Placental pericyte (primary cell): ENCODE data around the gene SPATA24. TPM values are rescaled to one million over a fixed set of nuclear protein-coding genes. Genes with fewer than 3 reads are reported as not detected.

Experiments used
- small RNA-seq: library from RNA; depleted of rRNA; stranded (forward); fragments of <200 nt; gene quantifications from one replicate; pipeline ENCODE3, GENCODE V24; 2012; ENCODE audit warnings: low replicate concordance
- total RNA-seq: library from RNA; depleted of rRNA; stranded (reverse); fragments of >200 nt; gene quantifications from 2 replicates; pipeline ENCODE4 v1.2.3, GENCODE V29; 2012

Gene SPATA24, protein sequence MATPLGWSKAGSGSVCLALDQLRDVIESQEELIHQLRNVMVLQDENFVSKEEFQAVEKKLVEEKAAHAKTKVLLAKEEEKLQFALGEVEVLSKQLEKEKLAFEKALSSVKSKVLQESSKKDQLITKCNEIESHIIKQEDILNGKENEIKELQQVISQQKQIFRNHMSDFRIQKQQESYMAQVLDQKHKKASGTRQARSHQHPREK
- total RNA-seq = 4.9 and 7.0 TPM in 2 replicates

DNA sequence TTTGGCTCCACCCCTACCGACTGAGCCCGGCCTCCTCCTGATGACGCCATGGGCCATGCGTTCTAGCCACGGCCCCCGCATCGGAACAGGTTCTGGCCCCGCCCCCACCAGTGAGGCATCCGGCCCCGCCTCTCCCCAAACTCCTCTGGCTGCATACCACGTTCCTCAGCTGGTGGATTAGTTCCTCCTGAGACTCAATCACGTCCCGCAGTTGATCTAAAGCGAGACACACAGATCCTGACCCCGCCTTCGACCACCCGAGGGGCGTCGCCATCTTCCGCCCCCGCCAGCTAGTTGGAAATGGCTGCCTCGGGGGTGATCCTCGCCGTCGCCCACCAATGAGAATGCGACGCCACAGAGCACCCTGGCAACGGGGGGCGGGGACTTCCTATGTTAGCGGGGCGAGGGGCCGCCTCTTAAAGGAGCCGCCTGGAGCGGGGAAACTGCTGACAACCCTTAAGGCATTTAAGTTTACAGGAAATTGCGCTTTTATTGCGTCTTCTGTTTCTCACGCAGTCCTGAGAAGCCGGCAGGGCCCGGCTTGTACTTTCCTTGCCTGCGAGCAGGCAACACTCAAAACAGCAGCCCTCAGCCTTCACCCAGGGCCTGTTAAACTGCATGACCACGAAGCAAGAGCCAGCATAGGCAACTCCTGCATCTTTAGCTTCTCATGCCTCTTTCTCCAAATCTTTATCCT, at the start of gene SPATA24:
TSS of gene SPATA24 (minus strand) at position 303 of the 697 bp plus-strand sequence. CDS start at position 274, 29 bp downstream.

DNA sequence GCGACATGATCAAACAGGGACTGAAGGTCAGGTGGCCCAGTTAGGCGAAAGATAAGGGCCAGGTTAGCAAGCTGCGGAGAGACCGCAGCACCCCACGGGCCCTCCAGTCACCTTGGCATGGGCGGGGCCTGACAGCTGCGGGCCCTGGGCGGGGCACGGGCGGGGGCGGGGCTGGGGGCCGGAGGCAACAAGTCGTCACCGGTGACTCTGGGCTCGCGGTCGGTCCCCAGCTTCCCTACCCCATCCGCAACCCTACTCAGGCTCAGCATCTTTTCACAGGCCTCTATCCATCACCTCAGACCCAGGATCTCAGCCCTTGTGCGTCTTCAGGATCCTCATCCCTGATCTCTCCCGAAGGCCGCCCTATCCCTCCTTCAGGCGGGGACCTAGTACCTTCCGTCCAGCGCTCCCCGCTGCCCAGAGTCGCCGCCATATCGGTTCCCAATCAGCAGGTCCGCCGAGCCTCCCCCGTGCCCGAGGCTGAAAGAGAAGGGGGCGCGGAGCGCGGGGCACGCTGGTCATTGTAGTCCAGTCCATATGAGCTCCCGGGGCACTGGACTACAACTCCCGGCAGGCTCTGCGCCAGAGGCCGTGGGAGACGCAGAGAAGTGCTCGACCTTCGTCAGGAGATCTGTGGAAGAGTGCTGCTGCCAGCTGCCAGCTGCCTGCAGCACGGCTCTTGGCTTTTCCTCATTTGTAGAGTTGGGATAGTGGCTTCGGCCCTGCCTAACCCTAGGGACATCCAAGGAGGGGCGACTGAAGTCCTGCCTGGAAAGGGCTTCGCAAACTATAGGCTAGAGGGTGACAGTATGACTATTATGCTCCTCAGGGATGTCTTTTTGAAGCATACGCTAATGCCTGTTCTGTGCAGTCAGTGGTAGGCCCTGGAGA, 35.4 kb upstream of the SPATA24 start, which contains the start of gene DNAJC18:
TSS of gene DNAJC18 (minus strand) at position 513 of the 891 bp plus-strand sequence. CDS start at position 433, 80 bp downstream.

DNA sequence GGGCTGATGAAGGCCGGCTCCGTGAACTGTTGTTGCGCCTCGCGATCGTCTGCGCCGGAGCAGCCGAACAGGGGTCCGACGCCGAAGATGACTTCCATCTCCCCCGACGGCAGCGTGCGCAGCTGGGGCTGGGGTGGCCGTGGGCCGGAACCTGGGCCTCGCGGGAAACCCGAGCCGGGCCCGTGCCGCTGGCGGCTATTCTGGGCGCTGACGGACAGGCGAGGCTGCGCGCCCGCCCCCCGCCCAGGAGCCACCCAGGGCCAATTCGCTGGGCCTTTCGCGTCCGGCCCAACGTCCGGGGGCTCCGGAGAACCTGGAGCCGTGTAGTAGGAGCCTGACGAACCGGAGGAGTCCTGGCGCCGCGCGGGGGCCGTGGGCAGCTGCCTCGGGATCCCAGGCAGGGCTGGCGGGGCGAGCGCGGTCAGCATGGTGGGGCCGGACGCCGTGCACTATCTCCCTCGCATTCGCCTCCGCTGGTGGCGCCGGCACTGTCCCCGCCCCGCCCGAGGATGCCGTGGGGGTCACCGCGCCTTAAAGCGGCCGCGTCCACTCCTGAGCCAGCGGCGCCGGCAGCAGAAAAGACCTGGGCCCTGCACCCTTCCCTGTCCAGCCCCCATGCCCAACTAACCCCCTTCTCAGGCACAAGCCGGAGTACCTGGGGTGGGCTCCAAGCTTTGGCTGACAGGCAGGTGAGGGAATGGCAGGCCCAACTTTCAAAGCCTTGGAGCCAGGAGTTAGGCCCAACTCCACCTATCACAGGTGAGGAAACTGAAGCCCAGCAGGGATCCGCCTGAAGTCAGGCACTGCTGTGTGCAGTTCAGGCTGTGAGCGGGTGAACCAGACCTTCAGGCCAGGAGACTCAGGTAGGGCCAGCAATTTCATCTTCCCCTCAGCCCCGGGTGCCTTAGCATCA, 9.0 kb downstream of the SPATA24 start, which contains the start of gene PROB1:
TSS of gene PROB1 (minus strand) at position 451 of the 913 bp plus-strand sequence. CDS start at position 428, 23 bp downstream.

DNA sequence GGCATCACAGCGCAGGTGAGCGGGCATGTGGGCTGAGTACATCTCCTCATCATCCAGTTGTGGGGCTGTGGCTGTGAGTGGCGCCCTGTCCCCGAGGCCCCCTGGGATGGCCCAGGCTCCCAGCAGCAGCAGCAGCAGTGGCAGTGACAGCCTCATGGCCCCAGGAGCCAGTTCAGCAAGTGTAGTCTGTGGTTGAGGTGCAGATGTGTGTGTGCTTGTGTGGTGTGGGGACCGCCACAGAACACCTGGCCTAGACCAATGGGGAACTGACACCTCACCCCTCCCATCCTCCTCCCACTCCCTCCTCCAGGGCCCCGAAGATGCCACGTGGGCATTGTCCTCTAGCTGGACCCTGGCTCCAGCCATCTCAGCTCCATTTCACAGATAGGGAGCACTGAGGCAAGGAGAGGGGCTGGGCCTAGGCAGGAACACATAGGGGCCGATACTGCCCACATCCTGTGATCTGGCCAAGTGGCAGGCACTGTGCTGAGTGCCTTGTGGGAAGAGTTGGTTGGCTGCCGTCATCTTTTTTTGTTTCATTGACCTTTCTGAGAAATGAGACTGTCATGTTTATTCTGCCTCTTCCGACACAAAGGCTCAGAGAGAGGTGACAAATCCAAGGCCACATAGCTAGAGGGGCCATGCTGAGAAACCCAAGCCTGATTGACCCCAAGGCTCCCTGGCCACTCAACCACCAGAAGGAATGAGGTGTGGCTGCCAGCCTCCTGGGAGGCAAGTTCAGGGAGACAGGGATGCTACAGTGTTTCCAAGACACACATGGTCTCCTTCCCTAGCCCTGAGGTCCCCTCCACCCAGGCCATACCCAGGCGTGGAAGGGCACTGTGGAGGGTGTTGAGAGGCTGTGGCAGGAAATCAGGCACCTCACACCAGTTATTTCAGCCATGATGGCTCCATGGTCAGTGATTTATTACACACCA, 13.9 kb downstream of the SPATA24 start, which contains the start of gene MZB1:
TSS of gene MZB1 (minus strand) at position 213 of the 938 bp plus-strand sequence. CDS start at position 156, 57 bp downstream.

DNA sequence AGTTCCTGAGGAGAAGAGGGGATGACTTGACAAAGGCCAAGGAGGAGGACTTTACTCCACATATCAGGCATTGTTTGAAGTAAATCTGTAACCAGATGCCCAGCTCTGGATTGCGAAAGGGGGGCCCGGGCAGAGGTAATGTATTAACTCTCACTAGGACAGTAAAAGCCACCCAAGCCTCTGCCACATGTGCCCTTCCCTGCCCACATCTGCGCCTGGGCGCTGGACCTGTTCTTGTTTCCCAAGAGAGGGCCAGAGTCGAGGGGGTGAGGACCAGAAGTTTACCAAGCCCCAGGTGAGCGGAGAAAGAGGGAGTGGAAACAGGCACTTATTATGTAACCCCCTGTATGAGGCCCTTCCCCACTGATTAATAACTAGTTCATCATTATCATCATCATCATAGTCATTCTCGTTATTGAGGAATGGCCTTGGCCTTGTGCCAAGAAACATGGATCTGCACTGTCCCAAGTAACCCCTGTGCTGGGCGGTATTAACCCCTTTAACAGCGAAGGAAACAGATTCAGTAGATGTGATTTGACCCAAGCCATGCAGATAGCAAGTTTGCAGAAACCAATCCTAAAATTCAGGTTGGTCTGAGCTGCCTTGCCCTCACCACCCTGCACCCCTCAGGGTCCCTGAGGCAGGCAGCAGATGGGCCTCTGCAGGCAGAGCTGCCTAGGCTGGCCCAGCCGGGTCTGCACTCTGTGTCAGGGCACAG, 20.5 kb downstream of the SPATA24 start, which contains the start of gene SLC23A1:
TSS of gene SLC23A1 (minus strand) at position 23 of the 718 bp plus-strand sequence. CDS start 44 bp downstream, outside the sequence.

Small RNAs within 50 kb of the gene (small RNA-seq; reads per million reads assigned to genes)
- gene RNU5B-4P = not detected

Other genes with a start within 250 kb of the SPATA24 start
- 32.9 and 99.6 TPM in 2 replicates for gene SIL1, start 205.7 kb downstream of the SPATA24 start, total RNA-seq
- gene MATR3, start 110.3 kb downstream of the SPATA24 start, total RNA-seq = 175 and 208 TPM in 2 replicates
- gene PAIP2, start 62.2 kb downstream of the SPATA24 start, total RNA-seq = 45.4 and 53.4 TPM in 2 replicates
- not detected in 2 replicates for gene SLC23A1, start 20.8 kb downstream of the SPATA24 start, total RNA-seq
- gene MZB1, start 14.2 kb downstream of the SPATA24 start, total RNA-seq = 0.29 TPM in 1 of 2 replicates, not detected in the other
- gene PROB1, start 9.0 kb downstream of the SPATA24 start, total RNA-seq = 2.6 and 4.0 TPM in 2 replicates
- gene DNAJC18, start 35.4 kb upstream of the SPATA24 start, total RNA-seq = 8.1 and 8.6 TPM in 2 replicates
- gene ECSCR, start 58.7 kb upstream of the SPATA24 start, total RNA-seq = 0.43 TPM in 1 of 2 replicates, not detected in the other
- gene SMIM33, start 66.9 kb upstream of the SPATA24 start, total RNA-seq = under 0.01 TPM in 1 of 2 replicates, not detected in the other
- gene STING1, start 78.7 kb upstream of the SPATA24 start, total RNA-seq = 36.3 and 72.7 TPM in 2 replicates
- gene UBE2D2, start 157.2 kb upstream of the SPATA24 start, total RNA-seq = 51.9 and 90.2 TPM in 2 replicates
- 61.1 and 77.9 TPM in 2 replicates for gene CXXC5, start 244.3 kb upstream of the SPATA24 start, total RNA-seq